Activated CD4-positive, CD25-positive, alpha-beta regulatory T cell (primary cell): Measurements from ENCODE around the gene FAM236A.
"Not testable (repeated sequence)": the region's sequence is repeated elsewhere in the genome, so short reads cannot be mapped to it uniquely, and the experiment has no call there.

ENCODE experiments used
- DNase-seq, 4 experiments: peaks; one replicate each; lab custom pipeline; 2025; lab: John Stamatoyannopoulos, UW

The FAM236A gene

DNA sequence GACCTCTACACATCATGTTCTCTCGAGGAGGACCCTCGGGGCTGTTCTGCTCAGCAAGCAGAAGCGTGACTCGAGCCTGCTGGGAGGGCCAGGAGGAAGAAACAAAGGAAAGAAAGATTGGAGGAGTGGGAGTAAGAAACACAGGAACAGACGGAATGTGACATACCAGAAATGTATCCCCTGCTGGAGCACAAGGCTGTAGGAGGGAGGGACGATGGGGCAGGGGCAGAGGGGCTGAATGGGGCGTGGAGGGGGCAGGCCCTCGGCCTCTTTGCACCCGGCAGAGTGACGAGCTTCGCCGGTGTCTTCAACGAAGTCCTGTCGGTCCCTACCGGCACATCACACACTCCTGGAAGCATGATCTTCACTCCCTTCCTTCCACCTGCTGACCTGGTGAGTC, at the start of gene FAM236A:
TSS of gene FAM236A (plus strand) at position 301 of the 400 bp plus-strand sequence. CDS start at position 358, 57 bp downstream.
- not testable (repeated sequence) for DNase-seq

DNA sequence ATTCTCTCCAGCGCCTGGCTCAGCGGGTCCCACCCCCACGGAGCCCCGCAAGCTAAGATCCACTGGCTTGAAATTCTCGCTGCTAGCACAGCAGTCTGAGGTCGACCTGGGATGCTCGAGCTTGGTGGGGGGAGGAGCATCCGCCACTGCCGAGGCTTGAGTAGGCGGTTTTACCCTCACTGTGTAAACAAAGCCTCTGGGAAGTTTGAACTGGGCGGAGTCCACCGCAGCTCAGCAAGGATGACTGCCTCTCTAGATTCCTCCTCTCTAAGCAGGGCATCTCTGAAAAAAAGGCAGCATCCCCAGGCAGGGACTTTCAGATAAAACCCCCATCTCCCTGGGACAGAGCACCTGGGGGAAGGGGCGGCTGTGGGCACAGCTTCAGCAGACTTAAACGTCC, 48.3 kb upstream of the FAM236A start:
- not testable (repeated sequence) for DNase-seq

DNA sequence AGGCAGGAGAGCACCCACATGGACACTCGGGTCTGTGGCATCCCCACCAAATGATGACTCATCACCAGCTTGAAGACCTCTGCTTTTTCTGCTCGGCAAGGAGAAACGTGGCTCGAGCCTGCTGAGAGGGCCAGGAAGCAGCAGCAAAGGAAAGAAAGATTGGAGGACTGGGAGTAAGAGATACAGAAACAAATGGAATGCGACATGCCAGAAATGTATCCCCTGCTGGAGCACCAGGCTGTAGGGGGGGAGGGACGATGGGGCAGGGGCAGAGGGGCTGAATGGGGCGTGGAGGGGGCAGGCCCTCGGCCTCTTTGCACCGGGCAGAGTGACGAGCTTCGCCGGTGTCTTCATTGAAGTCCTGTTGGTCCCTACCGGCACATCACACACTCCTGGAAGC, 25.7 kb upstream of the FAM236A start, which contains the start of gene FAM236C:
TSS of gene FAM236C (plus strand) at position 301 of the 400 bp plus-strand sequence. CDS start 100 bp downstream, outside the sequence.
- DNase-seq: not testable (repeated sequence)

DNA sequence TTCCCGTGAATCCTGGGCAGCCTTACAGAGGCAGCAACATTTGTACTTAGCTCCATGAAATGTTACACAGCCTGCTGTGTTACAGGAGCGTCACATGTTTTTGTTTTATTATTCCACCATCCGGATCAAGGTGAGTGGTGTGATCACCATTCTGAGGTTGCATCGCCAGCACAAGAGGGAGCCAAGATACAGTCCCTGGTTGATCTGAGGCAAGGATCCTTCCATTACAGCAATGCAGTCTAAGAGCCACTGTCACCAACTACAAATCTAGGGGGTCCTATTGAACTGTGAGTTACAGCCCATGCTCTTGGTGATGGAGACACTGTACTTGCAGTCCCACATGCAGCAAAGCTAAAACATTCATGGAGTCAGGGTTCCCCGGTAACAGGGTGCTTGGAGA, 21.9 kb upstream of the FAM236A start:
- not testable (repeated sequence) for DNase-seq

DNA sequence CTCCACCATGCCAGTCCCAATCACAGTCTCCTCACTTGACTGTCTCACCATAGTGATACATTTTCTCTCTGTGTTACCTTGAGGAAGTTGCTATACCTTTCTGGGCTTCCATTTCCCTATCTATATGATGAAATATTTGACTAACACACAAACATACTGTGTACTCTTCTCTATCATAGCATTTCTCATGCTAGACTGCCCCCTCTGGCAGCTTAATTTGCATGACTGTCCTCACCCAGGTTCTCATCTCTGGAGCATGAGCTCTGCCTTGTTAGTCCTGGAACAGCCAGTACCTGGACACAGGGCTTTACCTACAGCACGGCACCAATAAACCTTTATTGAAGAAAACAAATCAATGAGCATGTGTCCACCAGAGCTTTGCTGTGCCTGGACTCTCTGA, 5.7 kb upstream of the FAM236A start:
- not testable (repeated sequence) for DNase-seq

DNA sequence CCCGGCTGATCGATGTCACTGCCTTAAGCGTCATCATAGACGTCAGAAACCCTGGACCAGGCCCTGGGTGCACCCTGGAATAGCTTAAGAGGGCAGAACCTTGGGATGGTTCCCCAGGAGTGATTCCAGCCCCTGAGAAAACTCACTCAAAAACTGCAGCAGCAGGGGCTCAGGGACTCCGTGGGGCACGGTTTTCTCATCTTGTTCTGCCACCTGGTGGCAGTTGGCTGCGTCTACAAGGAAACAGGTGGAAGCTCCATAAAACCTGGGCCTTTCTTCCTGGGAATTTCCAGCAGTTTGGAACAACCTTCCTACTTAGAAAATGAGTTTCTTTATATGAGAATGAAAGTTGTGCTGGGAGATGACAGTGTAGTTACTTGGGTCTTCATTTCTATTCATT, 1.6 kb upstream of the FAM236A start:
- DNase-seq: not testable (repeated sequence)

DNA sequence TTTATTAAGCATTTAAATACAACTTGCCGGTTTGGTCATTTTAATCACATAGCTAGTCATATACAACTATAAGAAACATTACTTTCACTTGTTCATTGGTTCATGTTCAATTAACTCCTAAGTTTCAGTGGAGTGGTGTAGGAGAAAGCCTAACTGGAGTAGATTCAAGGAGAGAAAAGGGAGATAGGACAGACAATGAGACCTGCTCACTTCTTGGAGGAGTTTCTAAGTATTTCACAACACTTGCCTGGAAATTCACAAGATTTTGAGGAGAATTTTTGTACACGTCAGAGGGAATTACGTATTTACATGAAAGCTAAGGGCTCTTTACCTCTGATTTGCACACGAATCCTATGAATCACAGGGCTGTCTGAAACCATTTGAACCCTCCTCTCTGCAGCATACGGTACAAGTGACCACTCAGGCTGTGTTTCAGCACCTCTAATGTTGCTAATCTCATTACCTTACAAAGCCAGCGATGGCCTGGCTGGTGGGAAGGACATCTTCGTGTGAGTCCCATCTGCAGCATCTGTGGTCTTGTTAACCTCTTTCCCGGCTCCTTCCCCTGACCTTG, 1.0 kb upstream of the FAM236A start:
- not testable (repeated sequence) for DNase-seq

DNA sequence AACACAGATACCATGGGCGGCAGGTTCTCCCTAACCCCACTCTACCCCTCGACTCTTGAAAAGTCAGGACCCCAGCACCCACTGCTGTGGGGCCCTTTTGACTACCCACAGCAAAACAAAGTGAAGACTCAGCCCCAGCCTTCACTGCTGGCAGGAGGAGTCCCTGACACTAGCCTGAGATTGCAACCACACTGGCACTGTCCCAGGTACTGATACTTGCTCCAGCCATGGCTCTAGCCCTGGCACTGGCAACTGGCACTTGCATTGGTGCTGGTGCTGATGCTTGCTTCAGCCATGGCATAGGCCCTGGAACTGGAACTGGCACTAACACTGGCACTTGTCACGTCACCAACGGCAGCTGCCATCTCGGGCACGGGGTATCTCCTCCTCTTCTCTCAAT, 4.3 kb downstream of the FAM236A start:
- not testable (repeated sequence) for DNase-seq

DNA sequence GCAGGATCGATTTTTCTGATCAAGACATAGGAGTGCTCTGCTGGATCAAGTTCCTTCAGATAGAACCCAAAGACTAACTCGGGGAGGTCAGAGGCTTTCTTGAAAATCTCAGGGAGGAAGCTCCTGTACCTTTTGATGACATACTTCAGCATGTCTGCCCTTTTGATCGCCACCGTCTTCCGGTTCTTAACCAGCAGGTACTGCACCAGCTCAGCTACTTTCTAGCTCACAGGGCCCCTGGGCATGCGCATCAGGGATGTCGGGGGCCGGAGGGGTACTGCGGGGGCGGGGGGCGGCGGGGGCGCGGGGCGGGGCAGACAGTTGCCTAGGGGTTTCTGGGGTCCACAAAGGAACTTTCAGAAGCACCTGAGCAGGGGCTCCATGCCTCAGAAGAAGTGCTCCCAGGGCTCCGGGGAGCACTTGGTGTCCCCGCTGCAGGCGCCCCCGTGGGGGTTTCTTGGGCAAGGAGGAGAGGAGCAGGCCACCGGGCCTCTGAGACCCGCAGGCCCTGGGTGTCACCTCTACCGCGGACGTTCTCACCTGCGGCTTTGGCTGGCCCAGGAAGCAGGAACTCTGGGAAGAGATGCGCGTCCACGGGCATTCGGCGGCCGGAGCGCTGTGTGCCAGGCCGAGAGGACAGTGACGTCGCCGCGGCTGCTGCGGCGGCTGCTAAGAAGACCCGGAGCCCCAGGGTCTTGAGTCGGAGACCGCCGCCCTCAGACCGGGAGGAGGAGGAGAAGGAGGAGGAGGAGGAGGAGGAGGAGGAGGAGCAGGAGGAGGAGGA, 5.2 kb downstream of the FAM236A start:
- not testable (repeated sequence) for DNase-seq

DNA sequence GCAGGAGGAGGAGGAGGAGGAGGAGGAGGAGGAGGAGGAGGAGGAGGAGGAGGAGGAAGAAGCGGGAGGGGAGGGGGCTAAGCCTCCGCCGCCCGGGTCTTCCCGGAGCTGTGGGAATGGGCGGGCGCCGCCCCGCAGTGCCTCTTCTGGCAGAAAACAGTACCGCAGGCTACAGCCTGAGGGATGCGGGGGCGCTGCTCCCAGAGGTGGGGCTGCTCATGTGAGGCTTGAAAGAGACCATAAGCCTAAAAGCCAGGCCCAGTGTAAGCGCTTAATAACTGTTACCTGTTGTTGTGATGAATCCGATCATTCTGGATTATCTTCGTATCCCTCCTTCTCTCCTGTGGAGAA, 5.8 kb downstream of the FAM236A start, which contains the start of gene DMRTC1:
TSS of gene DMRTC1 (minus strand) at position 19 of the 351 bp plus-strand sequence. CDS start 68,143 bp downstream, outside the sequence.
- not testable (repeated sequence) for DNase-seq

DNA sequence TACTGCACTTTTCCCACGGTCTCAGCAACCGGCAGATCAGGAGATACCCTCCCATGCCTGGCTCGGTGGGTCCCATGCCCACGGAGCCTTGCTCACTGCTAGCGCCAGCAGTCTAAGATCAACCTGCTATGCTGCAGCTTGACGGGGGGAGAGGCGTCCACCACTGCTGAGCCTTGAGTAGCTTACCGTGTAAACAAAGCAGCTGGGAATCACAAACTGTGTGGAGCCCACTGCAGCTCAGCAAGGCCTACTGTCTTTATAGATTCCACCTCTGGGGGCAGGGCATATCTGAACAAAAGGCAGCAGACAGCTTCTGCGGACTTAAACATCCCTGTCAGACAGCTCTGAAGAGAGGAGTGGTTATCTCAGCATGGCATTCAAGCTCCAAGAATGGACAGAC, 22.0 kb downstream of the FAM236A start:
- not testable (repeated sequence) for DNase-seq

DNA sequence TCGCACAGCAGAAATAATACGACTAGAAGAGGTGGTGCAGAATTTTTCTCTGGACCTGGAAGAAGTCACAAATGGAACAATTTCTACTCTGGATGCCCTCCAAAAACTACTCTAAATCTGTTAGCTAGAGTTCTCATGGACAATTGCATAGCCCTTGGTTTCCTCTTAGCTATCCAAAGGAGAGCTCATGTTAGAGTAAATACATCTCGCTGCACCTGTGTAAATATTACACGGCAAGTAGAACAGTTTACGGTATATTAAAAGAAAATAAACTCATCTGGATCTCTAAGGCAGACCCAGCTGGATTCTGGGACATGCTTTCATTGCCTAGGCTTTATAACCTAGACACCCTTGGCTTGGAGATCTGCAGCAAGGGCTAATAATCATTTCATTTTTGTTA, 33.9 kb downstream of the FAM236A start:
- not testable (repeated sequence) for DNase-seq

DNA sequence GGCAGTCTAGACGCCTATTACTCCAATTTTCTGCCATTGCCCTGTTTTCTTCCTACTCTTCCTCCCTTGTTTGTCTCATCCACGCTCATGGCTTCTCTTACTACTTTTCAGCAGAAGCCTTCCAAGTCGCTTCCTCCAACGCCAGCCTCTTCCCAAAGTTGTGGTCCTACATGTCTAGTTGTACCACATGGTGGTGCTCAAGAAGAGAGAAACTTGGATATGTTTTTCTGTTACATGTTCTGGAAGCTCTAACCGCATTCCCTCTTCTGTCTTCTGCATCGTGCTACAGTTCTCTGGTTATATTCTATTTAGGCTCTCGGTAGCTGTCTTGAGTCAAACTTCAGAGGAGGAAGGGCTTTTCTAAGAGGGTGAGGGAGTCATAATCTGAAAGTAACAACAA, 36.9 kb downstream of the FAM236A start:
- not testable (repeated sequence) for DNase-seq

DNA sequence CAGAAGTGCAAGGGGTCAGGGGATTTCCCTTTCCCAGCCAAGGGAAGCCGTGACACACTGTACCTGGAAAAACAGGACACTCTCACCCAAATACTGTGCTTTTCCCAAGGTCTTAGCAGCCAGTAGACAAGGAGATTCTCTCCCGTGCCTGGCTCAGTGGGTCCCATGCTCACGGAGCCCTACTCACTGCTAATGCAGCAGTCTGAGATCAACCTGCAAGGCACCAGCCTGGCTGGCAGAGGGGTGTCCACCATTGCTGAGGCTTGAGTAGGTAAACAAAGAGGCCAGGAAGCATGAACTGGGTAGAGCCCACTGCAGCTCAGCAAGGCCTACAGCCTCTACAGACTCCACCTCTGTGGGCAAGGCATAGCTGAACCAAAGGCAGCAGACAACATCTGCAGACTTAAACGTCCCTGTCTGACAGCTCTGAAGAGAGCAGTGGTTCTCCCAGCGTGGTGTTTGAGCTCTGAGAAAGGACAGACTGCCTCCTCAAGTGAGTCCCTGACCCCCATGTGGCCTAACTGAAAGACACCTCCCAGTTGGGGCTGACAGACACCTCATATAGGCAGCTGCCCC, 43.0 kb downstream of the FAM236A start:
- DNase-seq: not testable (repeated sequence)
